WTC11 (cell line): Measurements from ENCODE around the gene ECT2.

ENCODE experiments used
- CTCF ChIP-seq: fragments of 200-600 bp; IDR thresholded peaks from 2 replicates; pipeline ENCODE4 v1.8.0; 2022; ENCODE audit warnings: antibody characterized with exemption
- FOXJ3 ChIP-seq: sonication (generic); formaldehyde crosslinking; IDR thresholded peaks from 2 replicates; pipeline ENCODE4 v1.9.0; 2021; ENCODE audit warnings: missing genetic modification reagents, mild to moderate bottlenecking, borderline replicate concordance
- KAT7 ChIP-seq: sonication (generic); formaldehyde crosslinking; IDR thresholded peaks from 2 replicates; pipeline ENCODE4 v1.8.1; 2023; ENCODE audit warnings: missing genetic modification reagents, mild to moderate bottlenecking, borderline replicate concordance
- SMAD4 ChIP-seq: sonication (generic); formaldehyde crosslinking; IDR thresholded peaks from 2 replicates; pipeline ENCODE4 v1.8.0; 2022; ENCODE audit warnings: mild to moderate bottlenecking, missing genetic modification reagents
- ZBTB43 ChIP-seq: sonication (generic); formaldehyde crosslinking; IDR thresholded peaks from 2 replicates; pipeline ENCODE4 v1.8.1; 2023; ENCODE audit warnings: mild to moderate bottlenecking, missing genetic modification reagents
- ZNF317 ChIP-seq: sonication (generic); formaldehyde crosslinking; IDR thresholded peaks from 2 replicates; pipeline ENCODE4 v1.8.1; 2023; ENCODE audit warnings: low read depth, mild to moderate bottlenecking, moderate library complexity, missing genetic modification reagents, borderline replicate concordance
- TF ChIP-seq, protein P1 (sequence below): fragments of 250-450 bp; sonication (Bioruptor Pico); IDR thresholded peaks from 2 replicates; pipeline ENCODE4 v2.1.2; 2022; ENCODE audit warnings: mild to moderate bottlenecking, moderate library complexity
- TF ChIP-seq, protein P2 (sequence below): sonication (generic); formaldehyde crosslinking; IDR thresholded peaks from 2 replicates; pipeline ENCODE4 v1.8.1; 2023; ENCODE audit warnings: mild to moderate bottlenecking, missing genetic modification reagents, moderate library complexity
- TF ChIP-seq, protein P3 (sequence below): sonication (generic); formaldehyde crosslinking; IDR thresholded peaks from 2 replicates; pipeline ENCODE4 v1.8.0; 2022; ENCODE audit warnings: mild to moderate bottlenecking, missing genetic modification reagents

GRCh38 chr3:172771672-172772071 is 21.1 kb downstream of the ECT2 start:
- no peak for TF ChIP-seq ZNF317
- no peak for TF ChIP-seq SMAD4 (CRISPR knock-in tag)
- TF ChIP-seq CTCF = no peak
- no peak for TF ChIP-seq KAT7 (CRISPR knock-in tag)
- TF ChIP-seq, protein P1, sequence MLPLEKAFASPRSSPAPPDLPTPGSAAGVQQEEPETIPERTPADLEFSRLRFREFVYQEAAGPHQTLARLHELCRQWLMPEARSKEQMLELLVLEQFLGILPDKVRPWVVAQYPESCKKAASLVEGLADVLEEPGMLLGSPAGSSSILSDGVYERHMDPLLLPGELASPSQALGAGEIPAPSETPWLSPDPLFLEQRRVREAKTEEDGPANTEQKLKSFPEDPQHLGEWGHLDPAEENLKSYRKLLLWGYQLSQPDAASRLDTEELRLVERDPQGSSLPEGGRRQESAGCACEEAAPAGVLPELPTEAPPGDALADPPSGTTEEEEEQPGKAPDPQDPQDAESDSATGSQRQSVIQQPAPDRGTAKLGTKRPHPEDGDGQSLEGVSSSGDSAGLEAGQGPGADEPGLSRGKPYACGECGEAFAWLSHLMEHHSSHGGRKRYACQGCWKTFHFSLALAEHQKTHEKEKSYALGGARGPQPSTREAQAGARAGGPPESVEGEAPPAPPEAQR (CRISPR knock-in tag) = no peak
- TF ChIP-seq, protein P2, sequence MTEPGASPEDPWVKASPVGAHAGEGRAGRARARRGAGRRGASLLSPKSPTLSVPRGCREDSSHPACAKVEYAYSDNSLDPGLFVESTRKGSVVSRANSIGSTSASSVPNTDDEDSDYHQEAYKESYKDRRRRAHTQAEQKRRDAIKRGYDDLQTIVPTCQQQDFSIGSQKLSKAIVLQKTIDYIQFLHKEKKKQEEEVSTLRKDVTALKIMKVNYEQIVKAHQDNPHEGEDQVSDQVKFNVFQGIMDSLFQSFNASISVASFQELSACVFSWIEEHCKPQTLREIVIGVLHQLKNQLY (CRISPR knock-in tag) = no peak
- no peak for TF ChIP-seq FOXJ3
- TF ChIP-seq ZBTB43 = no peak
- TF ChIP-seq, protein P3, sequence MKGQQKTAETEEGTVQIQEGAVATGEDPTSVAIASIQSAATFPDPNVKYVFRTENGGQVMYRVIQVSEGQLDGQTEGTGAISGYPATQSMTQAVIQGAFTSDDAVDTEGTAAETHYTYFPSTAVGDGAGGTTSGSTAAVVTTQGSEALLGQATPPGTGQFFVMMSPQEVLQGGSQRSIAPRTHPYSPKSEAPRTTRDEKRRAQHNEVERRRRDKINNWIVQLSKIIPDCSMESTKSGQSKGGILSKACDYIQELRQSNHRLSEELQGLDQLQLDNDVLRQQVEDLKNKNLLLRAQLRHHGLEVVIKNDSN (CRISPR knock-in tag) = no peak
